Measurements from ENCODE around the gene RAC2. TPM values are rescaled to one million over a fixed set of nuclear protein-coding genes. Genes with fewer than 3 reads are reported as not detected.

Gene RAC2
- total and polyA plus RNA-seq, 9 of the 15 experiments (the other 6 are each of a cell fraction or from before 2014, with no cell fraction given), result 22.7 to 103 (median 43.3) TPM

DNA sequence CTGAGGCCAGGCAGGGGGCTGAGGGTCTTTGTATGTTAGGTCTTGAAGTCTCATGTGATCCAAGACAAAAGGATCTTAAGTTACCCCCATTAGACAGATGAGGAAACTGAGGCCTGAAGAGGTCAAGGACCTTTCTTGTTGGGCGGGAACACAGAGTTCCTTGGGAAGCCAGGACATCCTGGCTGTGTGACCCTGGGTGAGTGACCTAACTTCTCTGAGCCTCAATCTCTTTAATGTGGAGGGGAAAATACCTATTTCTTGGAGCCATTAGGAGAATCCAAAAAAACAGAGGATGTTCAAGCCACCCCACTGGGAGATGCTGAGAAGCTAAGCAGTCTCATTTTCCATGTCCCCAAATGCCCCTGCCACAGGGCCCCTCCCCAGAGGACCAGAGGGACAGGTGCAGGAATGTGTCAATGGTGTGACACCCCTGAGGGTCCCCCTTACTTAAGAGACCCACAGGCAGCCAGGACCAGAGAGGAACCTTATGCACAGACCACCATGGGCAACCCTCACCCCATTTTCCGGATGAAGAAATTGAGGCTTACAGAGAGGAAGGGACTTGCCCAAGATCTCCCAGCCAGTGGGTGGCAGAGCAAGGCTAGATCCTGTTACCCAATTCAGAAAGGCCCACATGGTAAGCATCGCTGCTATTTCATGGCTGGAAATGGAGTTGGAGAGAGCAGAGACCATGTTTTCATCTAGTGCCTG lies 8.0 kb downstream of the RAC2 start (continued):
- TF ChIP-seq, protein P1, sequence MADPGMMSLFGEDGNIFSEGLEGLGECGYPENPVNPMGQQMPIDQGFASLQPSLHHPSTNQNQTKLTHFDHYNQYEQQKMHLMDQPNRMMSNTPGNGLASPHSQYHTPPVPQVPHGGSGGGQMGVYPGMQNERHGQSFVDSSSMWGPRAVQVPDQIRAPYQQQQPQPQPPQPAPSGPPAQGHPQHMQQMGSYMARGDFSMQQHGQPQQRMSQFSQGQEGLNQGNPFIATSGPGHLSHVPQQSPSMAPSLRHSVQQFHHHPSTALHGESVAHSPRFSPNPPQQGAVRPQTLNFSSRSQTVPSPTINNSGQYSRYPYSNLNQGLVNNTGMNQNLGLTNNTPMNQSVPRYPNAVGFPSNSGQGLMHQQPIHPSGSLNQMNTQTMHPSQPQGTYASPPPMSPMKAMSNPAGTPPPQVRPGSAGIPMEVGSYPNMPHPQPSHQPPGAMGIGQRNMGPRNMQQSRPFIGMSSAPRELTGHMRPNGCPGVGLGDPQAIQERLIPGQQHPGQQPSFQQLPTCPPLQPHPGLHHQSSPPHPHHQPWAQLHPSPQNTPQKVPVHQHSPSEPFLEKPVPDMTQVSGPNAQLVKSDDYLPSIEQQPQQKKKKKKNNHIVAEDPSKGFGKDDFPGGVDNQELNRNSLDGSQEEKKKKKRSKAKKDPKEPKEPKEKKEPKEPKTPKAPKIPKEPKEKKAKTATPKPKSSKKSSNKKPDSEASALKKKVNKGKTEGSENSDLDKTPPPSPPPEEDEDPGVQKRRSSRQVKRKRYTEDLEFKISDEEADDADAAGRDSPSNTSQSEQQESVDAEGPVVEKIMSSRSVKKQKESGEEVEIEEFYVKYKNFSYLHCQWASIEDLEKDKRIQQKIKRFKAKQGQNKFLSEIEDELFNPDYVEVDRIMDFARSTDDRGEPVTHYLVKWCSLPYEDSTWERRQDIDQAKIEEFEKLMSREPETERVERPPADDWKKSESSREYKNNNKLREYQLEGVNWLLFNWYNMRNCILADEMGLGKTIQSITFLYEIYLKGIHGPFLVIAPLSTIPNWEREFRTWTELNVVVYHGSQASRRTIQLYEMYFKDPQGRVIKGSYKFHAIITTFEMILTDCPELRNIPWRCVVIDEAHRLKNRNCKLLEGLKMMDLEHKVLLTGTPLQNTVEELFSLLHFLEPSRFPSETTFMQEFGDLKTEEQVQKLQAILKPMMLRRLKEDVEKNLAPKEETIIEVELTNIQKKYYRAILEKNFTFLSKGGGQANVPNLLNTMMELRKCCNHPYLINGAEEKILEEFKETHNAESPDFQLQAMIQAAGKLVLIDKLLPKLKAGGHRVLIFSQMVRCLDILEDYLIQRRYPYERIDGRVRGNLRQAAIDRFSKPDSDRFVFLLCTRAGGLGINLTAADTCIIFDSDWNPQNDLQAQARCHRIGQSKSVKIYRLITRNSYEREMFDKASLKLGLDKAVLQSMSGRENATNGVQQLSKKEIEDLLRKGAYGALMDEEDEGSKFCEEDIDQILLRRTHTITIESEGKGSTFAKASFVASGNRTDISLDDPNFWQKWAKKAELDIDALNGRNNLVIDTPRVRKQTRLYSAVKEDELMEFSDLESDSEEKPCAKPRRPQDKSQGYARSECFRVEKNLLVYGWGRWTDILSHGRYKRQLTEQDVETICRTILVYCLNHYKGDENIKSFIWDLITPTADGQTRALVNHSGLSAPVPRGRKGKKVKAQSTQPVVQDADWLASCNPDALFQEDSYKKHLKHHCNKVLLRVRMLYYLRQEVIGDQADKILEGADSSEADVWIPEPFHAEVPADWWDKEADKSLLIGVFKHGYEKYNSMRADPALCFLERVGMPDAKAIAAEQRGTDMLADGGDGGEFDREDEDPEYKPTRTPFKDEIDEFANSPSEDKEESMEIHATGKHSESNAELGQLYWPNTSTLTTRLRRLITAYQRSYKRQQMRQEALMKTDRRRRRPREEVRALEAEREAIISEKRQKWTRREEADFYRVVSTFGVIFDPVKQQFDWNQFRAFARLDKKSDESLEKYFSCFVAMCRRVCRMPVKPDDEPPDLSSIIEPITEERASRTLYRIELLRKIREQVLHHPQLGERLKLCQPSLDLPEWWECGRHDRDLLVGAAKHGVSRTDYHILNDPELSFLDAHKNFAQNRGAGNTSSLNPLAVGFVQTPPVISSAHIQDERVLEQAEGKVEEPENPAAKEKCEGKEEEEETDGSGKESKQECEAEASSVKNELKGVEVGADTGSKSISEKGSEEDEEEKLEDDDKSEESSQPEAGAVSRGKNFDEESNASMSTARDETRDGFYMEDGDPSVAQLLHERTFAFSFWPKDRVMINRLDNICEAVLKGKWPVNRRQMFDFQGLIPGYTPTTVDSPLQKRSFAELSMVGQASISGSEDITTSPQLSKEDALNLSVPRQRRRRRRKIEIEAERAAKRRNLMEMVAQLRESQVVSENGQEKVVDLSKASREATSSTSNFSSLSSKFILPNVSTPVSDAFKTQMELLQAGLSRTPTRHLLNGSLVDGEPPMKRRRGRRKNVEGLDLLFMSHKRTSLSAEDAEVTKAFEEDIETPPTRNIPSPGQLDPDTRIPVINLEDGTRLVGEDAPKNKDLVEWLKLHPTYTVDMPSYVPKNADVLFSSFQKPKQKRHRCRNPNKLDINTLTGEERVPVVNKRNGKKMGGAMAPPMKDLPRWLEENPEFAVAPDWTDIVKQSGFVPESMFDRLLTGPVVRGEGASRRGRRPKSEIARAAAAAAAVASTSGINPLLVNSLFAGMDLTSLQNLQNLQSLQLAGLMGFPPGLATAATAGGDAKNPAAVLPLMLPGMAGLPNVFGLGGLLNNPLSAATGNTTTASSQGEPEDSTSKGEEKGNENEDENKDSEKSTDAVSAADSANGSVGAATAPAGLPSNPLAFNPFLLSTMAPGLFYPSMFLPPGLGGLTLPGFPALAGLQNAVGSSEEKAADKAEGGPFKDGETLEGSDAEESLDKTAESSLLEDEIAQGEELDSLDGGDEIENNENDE (IDR thresholded peaks at IDR 0.05; ENCODE audit: low read depth, low read length), result no peak
- TF ChIP-seq ZKSCAN3 (CRISPR knock-in tag; IDR thresholded peaks at IDR 0.05) (no peak), NFYB (IDR thresholded peaks at IDR 0.05; ENCODE audit: extremely low read depth, insufficient read length) (no peak), CBX3 (IDR thresholded peaks at IDR 0.05; ENCODE audit: borderline replicate concordance in 1 of 2, low read length in 2 of 2) (no peak), CAMTA2 (CRISPR knock-in tag; conservative IDR thresholded peaks at IDR 0.05) (no peak), BCOR (IDR thresholded peaks at IDR 0.05) (0 out of 2 replicates have a peak, but pooled peaks have one; percentile 11), GTF2E2 (tag; IDR thresholded peaks at IDR 0.05) (no peak), RHOXF2B (CRISPR knock-in tag; conservative IDR thresholded peaks at IDR 0.05) (no peak), MCM5 (IDR thresholded peaks at IDR 0.05; ENCODE audit: low read depth) (no peak), ZNF124 (CRISPR knock-in tag; IDR thresholded peaks at IDR 0.05) (no peak), ZNF143 (CRISPR knock-in tag; IDR thresholded peaks at IDR 0.05) (no peak)
- TF ChIP-seq, protein P2, sequence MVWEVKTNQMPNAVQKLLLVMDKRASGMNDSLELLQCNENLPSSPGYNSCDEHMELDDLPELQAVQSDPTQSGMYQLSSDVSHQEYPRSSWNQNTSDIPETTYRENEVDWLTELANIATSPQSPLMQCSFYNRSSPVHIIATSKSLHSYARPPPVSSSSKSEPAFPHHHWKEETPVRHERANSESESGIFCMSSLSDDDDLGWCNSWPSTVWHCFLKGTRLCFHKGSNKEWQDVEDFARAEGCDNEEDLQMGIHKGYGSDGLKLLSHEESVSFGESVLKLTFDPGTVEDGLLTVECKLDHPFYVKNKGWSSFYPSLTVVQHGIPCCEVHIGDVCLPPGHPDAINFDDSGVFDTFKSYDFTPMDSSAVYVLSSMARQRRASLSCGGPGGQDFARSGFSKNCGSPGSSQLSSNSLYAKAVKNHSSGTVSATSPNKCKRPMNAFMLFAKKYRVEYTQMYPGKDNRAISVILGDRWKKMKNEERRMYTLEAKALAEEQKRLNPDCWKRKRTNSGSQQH (CRISPR knock-in tag; IDR thresholded peaks at IDR 0.05), result no peak
- TF ChIP-seq, protein P3, sequence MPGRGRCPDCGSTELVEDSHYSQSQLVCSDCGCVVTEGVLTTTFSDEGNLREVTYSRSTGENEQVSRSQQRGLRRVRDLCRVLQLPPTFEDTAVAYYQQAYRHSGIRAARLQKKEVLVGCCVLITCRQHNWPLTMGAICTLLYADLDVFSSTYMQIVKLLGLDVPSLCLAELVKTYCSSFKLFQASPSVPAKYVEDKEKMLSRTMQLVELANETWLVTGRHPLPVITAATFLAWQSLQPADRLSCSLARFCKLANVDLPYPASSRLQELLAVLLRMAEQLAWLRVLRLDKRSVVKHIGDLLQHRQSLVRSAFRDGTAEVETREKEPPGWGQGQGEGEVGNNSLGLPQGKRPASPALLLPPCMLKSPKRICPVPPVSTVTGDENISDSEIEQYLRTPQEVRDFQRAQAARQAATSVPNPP (IDR thresholded peaks at IDR 0.05; ENCODE audit: borderline replicate concordance, insufficient read depth, insufficient read length), result no peak
- TF ChIP-seq, protein P4, sequence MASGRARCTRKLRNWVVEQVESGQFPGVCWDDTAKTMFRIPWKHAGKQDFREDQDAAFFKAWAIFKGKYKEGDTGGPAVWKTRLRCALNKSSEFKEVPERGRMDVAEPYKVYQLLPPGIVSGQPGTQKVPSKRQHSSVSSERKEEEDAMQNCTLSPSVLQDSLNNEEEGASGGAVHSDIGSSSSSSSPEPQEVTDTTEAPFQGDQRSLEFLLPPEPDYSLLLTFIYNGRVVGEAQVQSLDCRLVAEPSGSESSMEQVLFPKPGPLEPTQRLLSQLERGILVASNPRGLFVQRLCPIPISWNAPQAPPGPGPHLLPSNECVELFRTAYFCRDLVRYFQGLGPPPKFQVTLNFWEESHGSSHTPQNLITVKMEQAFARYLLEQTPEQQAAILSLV (tag; IDR thresholded peaks at IDR 0.05), result no peak

Measured in K562 (cell line).